H1 (cell line): ENCODE results near the gene COX7A1. TPM values are rescaled to one million over a fixed set of nuclear protein-coding genes. Genes with fewer than 3 reads are reported as not detected.

Experiments used
- EGR1 ChIP-seq: IDR thresholded peaks from 2 replicates; pipeline ENCODE4 v1.6.1; 2011; ENCODE audit warnings: low read depth, low read length, borderline replicate concordance
- TEAD4 ChIP-seq: IDR thresholded peaks from 2 replicates; pipeline ENCODE4 v1.6.1; 2012; ENCODE audit warnings: low read depth, low read length, inconsistent platforms, mixed read lengths
- polyA plus RNA-seq, 7 experiments: library from polyadenylated mRNA; depleted of rRNA in 3 of 7; stranded (reverse) in 5 of 7; unstranded in 2 of 7; fragments of >200 nt in 5 of 7; fragments of 200-250 nt in 2 of 7; gene quantifications; 1 replicate in 5 of 7; 2 replicates in 1 of 7; 4 replicates in 1 of 7; pipeline versions ENCODE4 v1.2.1 to v1.2.3, GENCODE V29; 2011 to 2013; ENCODE audit warnings: missing spikeins in 2 of 7, mixed read lengths in 2 of 7
- total RNA-seq: library from RNA; stranded (reverse); fragmentation: NEBNext Ultra II Directional; extraction: Animal tissue kit (Norgen Biotek cat#: 25700); gene quantifications from 2 replicates; pipeline ENCODE4 v1.2.1, GENCODE V29; 2021
- TF ChIP-seq, protein P1 (sequence below): fragments of 300-600 bp; sonication (generic); IDR thresholded peaks from 2 replicates; pipeline ENCODE4 v1.7.1; 2012; ENCODE audit warnings: low read length, moderate library complexity, mild to moderate bottlenecking, inconsistent platforms; ENCODE audit not compliant: insufficient replicate concordance
- TF ChIP-seq, protein P2 (sequence below): IDR thresholded peaks from 2 replicates; pipeline ENCODE4 v1.6.1; 2012; ENCODE audit warnings: inconsistent platforms

COX7A1 gene
- total and polyA plus RNA-seq, 2 of the 8 experiments (the other 6 are each of a cell fraction or from before 2014, with no cell fraction given): 0.60 TPM

DNA sequence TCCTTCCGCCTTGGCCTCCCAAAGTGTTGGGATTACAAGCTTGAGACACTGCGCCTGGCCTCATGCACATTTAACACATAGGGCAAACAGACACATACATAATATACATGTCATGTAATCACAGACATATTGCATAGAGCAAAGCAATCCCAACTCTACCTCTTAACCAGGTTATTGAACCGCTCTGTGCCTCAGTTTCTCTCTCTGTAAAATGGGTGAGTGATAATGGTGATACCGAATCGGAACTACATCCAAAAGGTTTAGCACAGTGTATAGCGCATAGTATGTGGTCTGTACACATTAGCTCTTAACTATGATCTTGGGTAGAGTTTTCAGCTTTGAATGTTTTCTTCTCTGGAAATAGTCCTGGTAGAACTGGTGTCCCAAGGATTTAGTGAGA lies 7.6 kb downstream of the COX7A1 start (continued):
- TF ChIP-seq, protein P1, sequence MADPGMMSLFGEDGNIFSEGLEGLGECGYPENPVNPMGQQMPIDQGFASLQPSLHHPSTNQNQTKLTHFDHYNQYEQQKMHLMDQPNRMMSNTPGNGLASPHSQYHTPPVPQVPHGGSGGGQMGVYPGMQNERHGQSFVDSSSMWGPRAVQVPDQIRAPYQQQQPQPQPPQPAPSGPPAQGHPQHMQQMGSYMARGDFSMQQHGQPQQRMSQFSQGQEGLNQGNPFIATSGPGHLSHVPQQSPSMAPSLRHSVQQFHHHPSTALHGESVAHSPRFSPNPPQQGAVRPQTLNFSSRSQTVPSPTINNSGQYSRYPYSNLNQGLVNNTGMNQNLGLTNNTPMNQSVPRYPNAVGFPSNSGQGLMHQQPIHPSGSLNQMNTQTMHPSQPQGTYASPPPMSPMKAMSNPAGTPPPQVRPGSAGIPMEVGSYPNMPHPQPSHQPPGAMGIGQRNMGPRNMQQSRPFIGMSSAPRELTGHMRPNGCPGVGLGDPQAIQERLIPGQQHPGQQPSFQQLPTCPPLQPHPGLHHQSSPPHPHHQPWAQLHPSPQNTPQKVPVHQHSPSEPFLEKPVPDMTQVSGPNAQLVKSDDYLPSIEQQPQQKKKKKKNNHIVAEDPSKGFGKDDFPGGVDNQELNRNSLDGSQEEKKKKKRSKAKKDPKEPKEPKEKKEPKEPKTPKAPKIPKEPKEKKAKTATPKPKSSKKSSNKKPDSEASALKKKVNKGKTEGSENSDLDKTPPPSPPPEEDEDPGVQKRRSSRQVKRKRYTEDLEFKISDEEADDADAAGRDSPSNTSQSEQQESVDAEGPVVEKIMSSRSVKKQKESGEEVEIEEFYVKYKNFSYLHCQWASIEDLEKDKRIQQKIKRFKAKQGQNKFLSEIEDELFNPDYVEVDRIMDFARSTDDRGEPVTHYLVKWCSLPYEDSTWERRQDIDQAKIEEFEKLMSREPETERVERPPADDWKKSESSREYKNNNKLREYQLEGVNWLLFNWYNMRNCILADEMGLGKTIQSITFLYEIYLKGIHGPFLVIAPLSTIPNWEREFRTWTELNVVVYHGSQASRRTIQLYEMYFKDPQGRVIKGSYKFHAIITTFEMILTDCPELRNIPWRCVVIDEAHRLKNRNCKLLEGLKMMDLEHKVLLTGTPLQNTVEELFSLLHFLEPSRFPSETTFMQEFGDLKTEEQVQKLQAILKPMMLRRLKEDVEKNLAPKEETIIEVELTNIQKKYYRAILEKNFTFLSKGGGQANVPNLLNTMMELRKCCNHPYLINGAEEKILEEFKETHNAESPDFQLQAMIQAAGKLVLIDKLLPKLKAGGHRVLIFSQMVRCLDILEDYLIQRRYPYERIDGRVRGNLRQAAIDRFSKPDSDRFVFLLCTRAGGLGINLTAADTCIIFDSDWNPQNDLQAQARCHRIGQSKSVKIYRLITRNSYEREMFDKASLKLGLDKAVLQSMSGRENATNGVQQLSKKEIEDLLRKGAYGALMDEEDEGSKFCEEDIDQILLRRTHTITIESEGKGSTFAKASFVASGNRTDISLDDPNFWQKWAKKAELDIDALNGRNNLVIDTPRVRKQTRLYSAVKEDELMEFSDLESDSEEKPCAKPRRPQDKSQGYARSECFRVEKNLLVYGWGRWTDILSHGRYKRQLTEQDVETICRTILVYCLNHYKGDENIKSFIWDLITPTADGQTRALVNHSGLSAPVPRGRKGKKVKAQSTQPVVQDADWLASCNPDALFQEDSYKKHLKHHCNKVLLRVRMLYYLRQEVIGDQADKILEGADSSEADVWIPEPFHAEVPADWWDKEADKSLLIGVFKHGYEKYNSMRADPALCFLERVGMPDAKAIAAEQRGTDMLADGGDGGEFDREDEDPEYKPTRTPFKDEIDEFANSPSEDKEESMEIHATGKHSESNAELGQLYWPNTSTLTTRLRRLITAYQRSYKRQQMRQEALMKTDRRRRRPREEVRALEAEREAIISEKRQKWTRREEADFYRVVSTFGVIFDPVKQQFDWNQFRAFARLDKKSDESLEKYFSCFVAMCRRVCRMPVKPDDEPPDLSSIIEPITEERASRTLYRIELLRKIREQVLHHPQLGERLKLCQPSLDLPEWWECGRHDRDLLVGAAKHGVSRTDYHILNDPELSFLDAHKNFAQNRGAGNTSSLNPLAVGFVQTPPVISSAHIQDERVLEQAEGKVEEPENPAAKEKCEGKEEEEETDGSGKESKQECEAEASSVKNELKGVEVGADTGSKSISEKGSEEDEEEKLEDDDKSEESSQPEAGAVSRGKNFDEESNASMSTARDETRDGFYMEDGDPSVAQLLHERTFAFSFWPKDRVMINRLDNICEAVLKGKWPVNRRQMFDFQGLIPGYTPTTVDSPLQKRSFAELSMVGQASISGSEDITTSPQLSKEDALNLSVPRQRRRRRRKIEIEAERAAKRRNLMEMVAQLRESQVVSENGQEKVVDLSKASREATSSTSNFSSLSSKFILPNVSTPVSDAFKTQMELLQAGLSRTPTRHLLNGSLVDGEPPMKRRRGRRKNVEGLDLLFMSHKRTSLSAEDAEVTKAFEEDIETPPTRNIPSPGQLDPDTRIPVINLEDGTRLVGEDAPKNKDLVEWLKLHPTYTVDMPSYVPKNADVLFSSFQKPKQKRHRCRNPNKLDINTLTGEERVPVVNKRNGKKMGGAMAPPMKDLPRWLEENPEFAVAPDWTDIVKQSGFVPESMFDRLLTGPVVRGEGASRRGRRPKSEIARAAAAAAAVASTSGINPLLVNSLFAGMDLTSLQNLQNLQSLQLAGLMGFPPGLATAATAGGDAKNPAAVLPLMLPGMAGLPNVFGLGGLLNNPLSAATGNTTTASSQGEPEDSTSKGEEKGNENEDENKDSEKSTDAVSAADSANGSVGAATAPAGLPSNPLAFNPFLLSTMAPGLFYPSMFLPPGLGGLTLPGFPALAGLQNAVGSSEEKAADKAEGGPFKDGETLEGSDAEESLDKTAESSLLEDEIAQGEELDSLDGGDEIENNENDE: no peak
- TF ChIP-seq, protein P2, sequence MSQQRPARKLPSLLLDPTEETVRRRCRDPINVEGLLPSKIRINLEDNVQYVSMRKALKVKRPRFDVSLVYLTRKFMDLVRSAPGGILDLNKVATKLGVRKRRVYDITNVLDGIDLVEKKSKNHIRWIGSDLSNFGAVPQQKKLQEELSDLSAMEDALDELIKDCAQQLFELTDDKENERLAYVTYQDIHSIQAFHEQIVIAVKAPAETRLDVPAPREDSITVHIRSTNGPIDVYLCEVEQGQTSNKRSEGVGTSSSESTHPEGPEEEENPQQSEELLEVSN: no peak
- TF ChIP-seq EGR1: no peak
- no peak for TF ChIP-seq TEAD4
